PC-9 (cell line): Measurements from ENCODE around the gene ANKS4B. TPM values are rescaled to one million over a fixed set of nuclear protein-coding genes. Genes with fewer than 3 reads are reported as not detected.

ENCODE experiments used
- BruUV-seq: library from RNA; stranded (reverse); fragments of 400-500 nt; replicated peaks from 2 replicates; lab custom pipeline; 2021; lab: Mats Ljungman, UMichigan
- CTCF ChIA-PET: fragments of 300-600 bp; sonication (Branson Sonifier 250); formaldehyde crosslinking; loops from one replicate; lab custom pipeline; 2022; ENCODE audit warnings: antibody characterized with exemption; lab: Charles Lee
- POLR2A ChIA-PET: fragments of 300-600 bp; sonication (Branson Sonifier 250); formaldehyde crosslinking; loops from one replicate; lab custom pipeline; 2022; ENCODE audit warnings: antibody characterized with exemption; ENCODE audit not compliant: unreplicated experiment; lab: Charles Lee
- DNase-seq, 2 experiments: peaks; one replicate each; pipeline versions ENCODE4 v3.0.0 to v3.0.0-alpha.2; 2015 to 2022; ENCODE audit warnings: mixed read lengths in 1 of 2
- H2AFZ ChIP-seq: fragments of 200-600 bp; sonication (generic); 2 replicates; pipeline ENCODE4 v1.8.1; 2017; ENCODE audit warnings: antibody characterized with exemption
- H3F3A ChIP-seq: fragments of 200-600 bp; sonication (generic); 2 replicates; pipeline ENCODE4 v1.8.1; 2017; ENCODE audit warnings: antibody characterized with exemption, mild to moderate bottlenecking, low read depth; ENCODE audit not compliant: insufficient read depth
- H3K27ac ChIP-seq: fragments of 200-600 bp; sonication (generic); 2 replicates; pipeline ENCODE4 v1.6.1; 2016; ENCODE audit warnings: mixed run types
- H3K27me3 ChIP-seq: fragments of 200-600 bp; sonication (generic); 2 replicates; pipeline ENCODE4 v1.6.1; 2016; ENCODE audit warnings: low read depth, mixed run types; ENCODE audit not compliant: insufficient read depth
- H3K36me3 ChIP-seq: fragments of 200-600 bp; sonication (generic); 2 replicates; pipeline ENCODE4 v1.6.1; 2016; ENCODE audit warnings: low read depth, mixed run types
- H3K4me1 ChIP-seq: fragments of 200-600 bp; sonication (generic); replicated peaks from 2 replicates; pipeline ENCODE4 v1.6.1; 2016; ENCODE audit warnings: mixed run types; ENCODE audit not compliant: insufficient read depth
- H3K4me2 ChIP-seq: fragments of 200-600 bp; sonication (generic); 2 replicates; pipeline ENCODE4 v1.6.1; 2017; ENCODE audit warnings: mixed run types
- H3K4me3 ChIP-seq: fragments of 200-600 bp; sonication (generic); 2 replicates; pipeline ENCODE4 v1.6.1; 2016; ENCODE audit warnings: mixed run types
- H3K79me2 ChIP-seq: fragments of 200-600 bp; sonication (generic); 2 replicates; pipeline ENCODE4 v1.6.1; 2017; ENCODE audit warnings: low read depth, mixed run types
- H3K9me2 ChIP-seq: fragments of 200-600 bp; sonication (generic); 2 replicates; pipeline ENCODE4 v1.8.1; 2017; ENCODE audit warnings: mild to moderate bottlenecking; ENCODE audit not compliant: insufficient read depth
- H3K9me3 ChIP-seq: fragments of 200-600 bp; sonication (generic); 2 replicates; pipeline ENCODE4 v1.8.1; 2016; ENCODE audit warnings: low read depth; ENCODE audit not compliant: insufficient read depth
- H4K20me1 ChIP-seq: fragments of 200-600 bp; sonication (generic); 2 replicates; pipeline ENCODE4 v1.8.1; 2017; ENCODE audit not compliant: insufficient read depth
- EZH2 ChIP-seq: fragments of 200-600 bp; sonication (generic); IDR thresholded peaks from 2 replicates; pipeline ENCODE4 v1.8.0; 2017; ENCODE audit warnings: antibody characterized with exemption, low read depth
- intact Hi-C: fragments of 100-400 bp; cut with micrococcal nuclease; formaldehyde crosslinking; loops from one replicate; pipeline ENCODE4 v1.10.0; 2022; ENCODE audit not compliant: unreplicated experiment
- total RNA-seq: library from RNA; stranded (reverse); gene quantifications from 2 replicates; pipeline ENCODE4 v1.2.3, GENCODE V29; 2021
- TF ChIP-seq, protein P1 (sequence below): fragments of 200-600 bp; sonication (generic); conservative IDR thresholded peaks from 2 replicates; pipeline ENCODE4 v1.6.1; 2017; ENCODE audit warnings: mixed run types, antibody characterized with exemption, mild to moderate bottlenecking, moderate library complexity

ANKS4B gene
- total RNA-seq, 1 experiment from 2014 or later = not detected

GRCh38 chr16:21277045-21277926 lies 43.8 kb downstream of the ANKS4B start:
- BruUV-seq = no TSS peak
- Histone ChIP-seq H3F3A (no peaks in the 10 kb centered on the region), H3K27me3 (peaks cover 79% of the 10 kb centered on the region), H2AFZ (no peak overlapping the region), H3K79me2 (no peaks in the 10 kb centered on the region), H3K9me3 (no peaks in the 10 kb centered on the region; the same call in 1 of the 2 replicates), H3K27ac (no peak overlapping the region), H3K9me2 (no peaks in the 10 kb centered on the region), H3K36me3 (no peaks in the 10 kb centered on the region), H3K4me2 (peak overlapping the region; percentile 77), H3K4me1 (no peaks in the 10 kb centered on the region), H4K20me1 (no peaks in the 10 kb centered on the region; the same call in 1 of the 2 replicates), H3K4me3 (peak overlapping the region; percentile 49; the same call in 1 of the 2 replicates)
- TF ChIP-seq EZH2 = no peak
- TF ChIP-seq, protein P1, sequence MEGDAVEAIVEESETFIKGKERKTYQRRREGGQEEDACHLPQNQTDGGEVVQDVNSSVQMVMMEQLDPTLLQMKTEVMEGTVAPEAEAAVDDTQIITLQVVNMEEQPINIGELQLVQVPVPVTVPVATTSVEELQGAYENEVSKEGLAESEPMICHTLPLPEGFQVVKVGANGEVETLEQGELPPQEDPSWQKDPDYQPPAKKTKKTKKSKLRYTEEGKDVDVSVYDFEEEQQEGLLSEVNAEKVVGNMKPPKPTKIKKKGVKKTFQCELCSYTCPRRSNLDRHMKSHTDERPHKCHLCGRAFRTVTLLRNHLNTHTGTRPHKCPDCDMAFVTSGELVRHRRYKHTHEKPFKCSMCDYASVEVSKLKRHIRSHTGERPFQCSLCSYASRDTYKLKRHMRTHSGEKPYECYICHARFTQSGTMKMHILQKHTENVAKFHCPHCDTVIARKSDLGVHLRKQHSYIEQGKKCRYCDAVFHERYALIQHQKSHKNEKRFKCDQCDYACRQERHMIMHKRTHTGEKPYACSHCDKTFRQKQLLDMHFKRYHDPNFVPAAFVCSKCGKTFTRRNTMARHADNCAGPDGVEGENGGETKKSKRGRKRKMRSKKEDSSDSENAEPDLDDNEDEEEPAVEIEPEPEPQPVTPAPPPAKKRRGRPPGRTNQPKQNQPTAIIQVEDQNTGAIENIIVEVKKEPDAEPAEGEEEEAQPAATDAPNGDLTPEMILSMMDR = no peak
- intact Hi-C loops = no loop called here
- no peak for DNase-seq
- ChIA-PET CTCF (no interaction called here), POLR2A (no interaction called here)

- Histone ChIP-seq H3K4me2 (peak within 1 kb of the TSS; percentile 77), H3K4me3 (peak within 1 kb of the TSS; percentile 49; the same call in 1 of the 2 replicates), H3K9me3 (no peaks in the 10 kb centered on the region; the same call in 1 of the 2 replicates), H3K9me2 (no peaks in the 10 kb centered on the region), H3F3A (no peaks in the 10 kb centered on the region), H2AFZ (peak within 1 kb of the TSS; percentile 74; the same call in 1 of the 2 replicates), H3K79me2 (no peaks in the 10 kb centered on the region), H3K27me3 (peaks cover 79% of the 10 kb centered on the region), H3K36me3 (no peaks in the 10 kb centered on the region), H4K20me1 (no peaks in the 10 kb centered on the region; the same call in 1 of the 2 replicates), H3K4me1 (no peaks in the 10 kb centered on the region), H3K27ac (no peak within 1 kb of the TSS)
- BruUV-seq = no TSS peak
- DNase-seq = peak in 1 of 2 experiments; percentile 45
- TF ChIP-seq EZH2 = no peak
- TF ChIP-seq, protein P1 = peak; percentile 64
- ChIA-PET POLR2A (no interaction called here), CTCF (no interaction called here)
- intact Hi-C loops = no loop called here
These were observed 44.6 kb downstream of the ANKS4B start, which contains the start of gene CRYM for GRCh38 chr16:21277927-21278706. Gene CRYM, minus strand, starts transcription at chr16:21278290. Its CDS starts 39 bp downstream, at chr16:21278251.

GRCh38 chr16:21279501-21279900 lies 46.0 kb downstream of the ANKS4B start:
- Histone ChIP-seq H3K9me2 (no peaks in the 10 kb centered on the region), H3K36me3 (no peaks in the 10 kb centered on the region), H3K9me3 (no peaks in the 10 kb centered on the region; the same call in 1 of the 2 replicates), H3F3A (no peaks in the 10 kb centered on the region), H3K27me3 (peaks cover 78% of the 10 kb centered on the region), H2AFZ (no peak overlapping the region), H3K79me2 (no peaks in the 10 kb centered on the region), H3K4me2 (no peak overlapping the region), H4K20me1 (no peaks in the 10 kb centered on the region; the same call in 1 of the 2 replicates), H3K4me1 (no peaks in the 10 kb centered on the region), H3K4me3 (no peak overlapping the region), H3K27ac (no peak overlapping the region)
- intact Hi-C loops = no loop called here
- CTCF ChIA-PET = interaction anchor here (0.5 to 0.9 kb wide), 4 partner anchors 24 to 1530 kb away, joined by 3 to 7 read pairs (median 6); no protein-coding TSS in a partner anchor
- POLR2A ChIA-PET = no interaction called here
- no peak for DNase-seq
- BruUV-seq = no TSS peak
- TF ChIP-seq, protein P1 = no peak
- no peak for TF ChIP-seq EZH2
